GM12801 (cell line): ENCODE results near the gene SEPTIN5.

Source experiments
- CTCF ChIP-seq: IDR thresholded peaks from one replicate; pipeline ENCODE4 v1.5.1; 2011; ENCODE audit warnings: control low read depth; ENCODE audit not compliant: insufficient read length; ENCODE audit errors: extremely low read depth

SEPTIN5 gene

GRCh38 chr22:19704355-19705015 is 9.8 kb upstream of the SEPTIN5 start:
- no peak for TF ChIP-seq CTCF

GRCh38 chr22:19705181-19705934 is 8.9 kb upstream of the SEPTIN5 start:
- TF ChIP-seq CTCF = no peak

- no peak for TF ChIP-seq CTCF
Observed at GRCh38 chr22:19706661-19707151, 7.6 kb upstream of the SEPTIN5 start.

GRCh38 chr22:19707347-19708290 is 6.7 kb upstream of the SEPTIN5 start:
- no peak for TF ChIP-seq CTCF

GRCh38 chr22:19708321-19709011 is 5.8 kb upstream of the SEPTIN5 start:
- no peak for TF ChIP-seq CTCF

- no peak for TF ChIP-seq CTCF
Observed at GRCh38 chr22:19709063-19709769, 5.1 kb upstream of the SEPTIN5 start.
